ENCODE measurements around the gene DNER. TPM values are rescaled to one million over a fixed set of nuclear protein-coding genes. Genes with fewer than 3 reads are reported as not detected.
"Not testable (repeated sequence)": the region's sequence is repeated elsewhere in the genome, so short reads cannot be mapped to it uniquely, and the experiment has no call there.

The DNER gene
- total RNA-seq, 1 donor from 2014 or later = 1.3 TPM

- DNase-seq = no peak
These were observed 151.0 kb downstream of the DNER start for GRCh38 chr2:229563388-229563787.

GRCh38 chr2:229562472-229563127, 151.8 kb downstream of the DNER start:
- DNase-seq = no peak

GRCh38 chr2:229559986-229560385, 154.4 kb downstream of the DNER start:
- DNase-seq = no peak

GRCh38 chr2:229553091-229553490, 161.3 kb downstream of the DNER start:
- no peak for DNase-seq

- DNase-seq = no peak
These were observed 171.0 kb downstream of the DNER start for GRCh38 chr2:229543176-229543873.

- no peak for DNase-seq
These were observed 174.7 kb downstream of the DNER start for GRCh38 chr2:229539628-229540027.

- no peak for DNase-seq
These were observed 182.8 kb downstream of the DNER start for GRCh38 chr2:229531594-229531993.

GRCh38 chr2:229530434-229530833, 183.9 kb downstream of the DNER start:
- DNase-seq = peak; percentile 25

- no peak for DNase-seq
These were observed 185.5 kb downstream of the DNER start for GRCh38 chr2:229528846-229529245.

- DNase-seq = no peak
These were observed 187.4 kb downstream of the DNER start for GRCh38 chr2:229526951-229527350.

- DNase-seq = no peak
These were observed 189.6 kb downstream of the DNER start for GRCh38 chr2:229524799-229525198.

- DNase-seq = no peak
These were observed 190.7 kb downstream of the DNER start for GRCh38 chr2:229523663-229524062.

GRCh38 chr2:229521576-229521975, 192.8 kb downstream of the DNER start:
- no peak for DNase-seq

GRCh38 chr2:229520691-229521096, 193.7 kb downstream of the DNER start:
- DNase-seq = peak; percentile 38

- no peak for DNase-seq
These were observed 194.5 kb downstream of the DNER start for GRCh38 chr2:229519655-229520430.

GRCh38 chr2:229514273-229514895, 200.0 kb downstream of the DNER start:
- no peak for DNase-seq

GRCh38 chr2:229511524-229511923, 202.8 kb downstream of the DNER start:
- no peak for DNase-seq

- not testable (repeated sequence) for DNase-seq
These were observed 207.7 kb downstream of the DNER start for GRCh38 chr2:229506699-229507098.

GRCh38 chr2:229501051-229501794, 213.1 kb downstream of the DNER start:
- no peak for DNase-seq

GRCh38 chr2:229492034-229492433, 222.3 kb downstream of the DNER start:
- DNase-seq = no peak

- no peak for DNase-seq
These were observed 224.2 kb downstream of the DNER start for GRCh38 chr2:229490167-229490566.

GRCh38 chr2:229489016-229489415, 225.3 kb downstream of the DNER start:
- no peak for DNase-seq

All from tongue (tissue), 2 donors.